ENCODE results near the gene FAM83F. TPM values are rescaled to one million over a fixed set of nuclear protein-coding genes. Genes with fewer than 3 reads are reported as not detected.
A peak's percentile ranks its signal among the peaks of the same experiment; 100 is the strongest.

The FAM83F gene
- total RNA-seq, 1 donor from 2014 or later = 0.13 TPM

- peaks cover 50% of the 10 kb centered on the region for H3K4me1 Mint-ChIP-seq
- no peak for ATAC-seq (ENCODE audit: low read depth)
- no peaks in the 10 kb centered on the region for H3K9me3 Mint-ChIP-seq
- ChIA-PET CTCF (no interaction called here), POLR2A (no interaction called here)
- DNase-seq = no peak
- TF ChIP-seq CTCF (IDR thresholded peaks at IDR 0.05) = no peak
- peaks cover 28% of the 10 kb centered on the region for H3K36me3 Mint-ChIP-seq (ENCODE audit: low read depth)
- H3K27ac Mint-ChIP-seq = no peak overlapping the region
- intact Hi-C loops (cut with micrococcal nuclease) = no loop called here
- no peak overlapping the region for H3K4me3 Mint-ChIP-seq
- peaks cover 10% of the 10 kb centered on the region for H3K27me3 Mint-ChIP-seq
These were observed 39.1 kb upstream of the FAM83F start for GRCh38 chr22:39955675-39956074.

DNA sequence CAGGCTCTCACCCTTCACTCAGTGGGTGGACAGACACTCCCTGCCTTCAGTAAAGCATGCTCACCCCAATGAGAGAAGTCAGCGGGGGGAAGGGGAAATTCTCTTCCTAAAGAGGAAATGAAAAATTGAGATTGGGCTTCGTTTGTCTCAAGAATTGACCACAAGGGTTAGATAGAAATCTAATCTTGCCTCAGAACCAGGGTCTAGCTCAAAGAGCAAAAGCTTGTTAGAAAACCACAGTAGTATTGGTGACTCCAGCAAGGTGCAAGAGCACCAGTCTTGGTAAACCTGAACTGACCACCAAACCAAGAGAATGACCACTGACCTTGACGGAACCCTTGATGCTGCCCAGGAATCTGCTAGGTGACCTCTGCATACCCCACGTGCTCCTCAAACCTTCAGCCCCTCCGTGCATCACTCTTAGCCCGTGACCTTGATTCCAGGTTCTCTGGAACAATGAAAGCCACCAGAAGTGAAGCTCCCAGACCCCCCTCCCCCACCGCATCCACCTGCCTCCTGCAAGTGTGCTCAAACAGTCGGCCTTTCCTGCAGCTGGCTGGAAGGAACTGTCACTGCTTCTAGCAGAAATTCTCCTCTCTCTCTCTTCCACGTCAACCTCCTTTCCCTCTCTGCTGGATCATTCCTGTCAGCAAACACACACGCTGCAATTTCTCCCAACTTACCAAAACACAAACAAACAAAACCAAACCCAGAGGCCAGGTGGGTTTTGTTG is 37.7 kb upstream of the FAM83F start:
- no peak for TF ChIP-seq CTCF (IDR thresholded peaks at IDR 0.05)
- intact Hi-C loops (cut with micrococcal nuclease) = no loop called here
- peaks cover 45% of the 10 kb centered on the region for H3K4me1 Mint-ChIP-seq
- ChIA-PET CTCF (no interaction called here), POLR2A (no interaction called here)
- H3K4me3 Mint-ChIP-seq = no peak overlapping the region
- peaks cover 10% of the 10 kb centered on the region for H3K27me3 Mint-ChIP-seq
- no peak overlapping the region for H3K27ac Mint-ChIP-seq
- peak; percentile 52 for ATAC-seq (ENCODE audit: low read depth)
- peaks cover 40% of the 10 kb centered on the region for H3K36me3 Mint-ChIP-seq (ENCODE audit: low read depth)
- no peak for DNase-seq
- no peaks in the 10 kb centered on the region for H3K9me3 Mint-ChIP-seq

DNA sequence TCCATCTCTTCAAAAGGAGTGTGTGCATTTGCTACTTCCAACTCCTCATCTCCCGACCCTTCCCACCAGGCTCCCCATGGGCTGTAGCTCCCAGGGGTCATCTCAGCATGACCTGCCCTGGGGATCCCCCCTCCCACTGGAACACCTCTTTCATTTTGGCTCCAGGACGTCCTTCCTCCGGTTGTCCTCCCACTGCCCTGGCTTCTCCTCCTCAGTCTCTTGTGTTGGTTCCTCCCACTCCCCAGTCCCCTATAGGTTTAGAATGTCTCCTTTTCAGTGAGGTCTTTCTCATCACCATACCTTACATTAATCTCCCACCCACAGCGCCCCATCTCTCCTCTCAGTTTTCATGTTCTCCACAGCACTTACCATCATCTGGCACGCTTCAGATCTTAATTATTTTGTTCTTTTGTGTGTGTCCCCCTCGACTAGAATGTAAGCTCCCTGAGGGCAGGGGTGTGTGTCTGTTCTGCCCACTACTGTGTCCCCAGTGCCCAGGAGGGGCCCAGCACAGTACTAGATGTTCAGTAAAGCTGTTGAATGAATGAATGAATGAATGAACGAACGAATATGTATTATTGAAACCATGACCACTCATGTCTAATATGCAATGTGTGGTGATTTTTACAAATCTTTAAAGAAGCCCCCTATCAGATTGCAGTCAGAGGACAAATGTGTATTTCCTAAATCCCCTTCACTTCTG is 36.6 kb upstream of the FAM83F start:
- intact Hi-C loops (cut with micrococcal nuclease) = no loop called here
- no peak for ATAC-seq (ENCODE audit: low read depth)

DNA sequence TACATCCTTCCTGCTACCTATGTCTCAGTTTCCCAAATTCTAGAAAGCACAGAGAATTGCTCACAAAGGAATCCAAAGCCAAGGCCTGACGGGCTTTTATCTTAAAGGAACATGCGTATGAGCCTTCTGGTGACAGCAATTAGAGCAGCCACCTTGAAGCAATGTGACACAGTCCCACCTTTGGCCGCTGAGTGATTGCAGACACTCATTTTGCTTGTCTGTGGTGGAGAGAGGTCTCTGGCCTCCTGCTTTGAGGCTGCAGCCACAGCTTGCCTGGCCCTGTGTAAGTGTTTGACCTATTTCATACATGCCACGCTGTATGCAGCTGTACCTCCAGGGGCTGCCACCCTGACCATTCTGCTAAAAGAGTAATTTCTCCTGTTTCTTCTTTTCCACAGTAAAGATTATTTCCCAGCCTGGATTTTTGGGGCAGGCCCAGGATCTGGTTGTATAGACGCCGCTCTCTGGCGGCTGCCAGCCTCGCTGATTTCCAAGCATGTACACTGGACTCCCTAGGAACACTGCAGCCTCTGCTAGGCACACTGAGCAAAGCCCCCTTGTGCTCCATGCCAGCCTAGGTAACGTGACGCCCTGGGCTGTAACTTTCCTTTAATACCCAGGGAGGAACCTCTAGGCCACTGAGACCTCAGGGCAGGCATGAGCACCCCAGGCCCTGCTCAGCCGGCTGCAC is 35.7 kb upstream of the FAM83F start:
- H3K36me3 Mint-ChIP-seq (ENCODE audit: low read depth) = peaks cover 45% of the 10 kb centered on the region
- no peak overlapping the region for H3K4me3 Mint-ChIP-seq
- H3K9me3 Mint-ChIP-seq = no peaks in the 10 kb centered on the region
- intact Hi-C loops (cut with micrococcal nuclease) = no loop called here
- peaks cover 32% of the 10 kb centered on the region for H3K4me1 Mint-ChIP-seq
- TF ChIP-seq CTCF (IDR thresholded peaks at IDR 0.05) = no peak
- no peak for DNase-seq
- ATAC-seq (ENCODE audit: low read depth) = no peak
- H3K27ac Mint-ChIP-seq = no peak overlapping the region
- peaks cover 10% of the 10 kb centered on the region for H3K27me3 Mint-ChIP-seq
- ChIA-PET POLR2A (no interaction called here), CTCF (no interaction called here)

More for the DNA sequence above, 36.6 kb upstream of the FAM83F start:
- TF ChIP-seq CTCF (IDR thresholded peaks at IDR 0.05) = no peak
- no peak overlapping the region for H3K4me3 Mint-ChIP-seq
- H3K4me1 Mint-ChIP-seq = peaks cover 36% of the 10 kb centered on the region
- H3K9me3 Mint-ChIP-seq = no peaks in the 10 kb centered on the region
- peaks cover 42% of the 10 kb centered on the region for H3K36me3 Mint-ChIP-seq (ENCODE audit: low read depth)
- H3K27ac Mint-ChIP-seq = no peak overlapping the region
- peaks cover 10% of the 10 kb centered on the region for H3K27me3 Mint-ChIP-seq
- DNase-seq = no peak
- POLR2A ChIA-PET = no interaction called here
- CTCF ChIA-PET = no interaction called here
